Right atrium auricular region (tissue), 2 donors: ENCODE data around the gene FRRS1. TPM values are rescaled to one million over a fixed set of nuclear protein-coding genes. Genes with fewer than 3 reads are reported as not detected.

Experiments used
- DNase-seq: peaks from one replicate; pipeline ENCODE4 v3.0.0-alpha.2; 2019; ENCODE audit warnings: low spot score
- H3K27ac ChIP-seq, 2 donors: fragments of 200-600 bp; sonication (generic); 1 replicate in 1 of 2; 2 replicates in 1 of 2; pipeline ENCODE4 v1.5.1; 2016 to 2019
- H3K27me3 ChIP-seq, 2 donors: fragments of 200-600 bp; sonication (generic); one replicate each; pipeline versions ENCODE4 v1.5.1 to v1.6.0; 2017 to 2019
- H3K36me3 ChIP-seq: fragments of 200-600 bp; sonication (generic); one replicate; pipeline ENCODE4 v1.5.1; 2016
- H3K4me1 ChIP-seq, 2 donors: fragments of 200-600 bp; sonication (generic); one replicate each; pipeline versions ENCODE4 v1.5.1 to v1.6.0; 2017 to 2019
- H3K4me3 ChIP-seq, 2 donors: fragments of 200-600 bp; sonication (generic); 1 replicate in 1 of 2; 2 replicates in 1 of 2; pipeline ENCODE4 v1.5.1; 2017 to 2019; ENCODE audit warnings: mild to moderate bottlenecking in 1 of 2, moderate library complexity in 1 of 2
- H3K9me3 ChIP-seq, 2 donors: fragments of 200-600 bp; sonication (generic); one replicate each; pipeline ENCODE4 v1.5.1; 2019
- CTCF ChIP-seq, 2 donors: fragments of 200-600 bp; sonication (generic); IDR thresholded peaks; one replicate each; pipeline ENCODE4 v1.5.1; 2019; ENCODE audit warnings: antibody characterized with exemption in 2 of 2
- total RNA-seq, 2 donors: library from RNA; depleted of rRNA; stranded (reverse); fragments of >200 nt; gene quantifications; one replicate each; pipeline ENCODE4 v1.1.0, GENCODE V29; 2016

The FRRS1 gene
- total RNA-seq, 2 donors from 2014 or later: 3.4 to 3.5 TPM

- H3K27ac ChIP-seq: peak overlapping the region; percentile 67 to 83
- H3K4me3 ChIP-seq: no peak overlapping the region
- DNase-seq: no peak
- H3K36me3 ChIP-seq: peaks cover 22% of the 10 kb centered on the region
- no peak for TF ChIP-seq CTCF (IDR thresholded peaks at IDR 0.05)
- no peaks in the 10 kb centered on the region for H3K9me3 ChIP-seq
- H3K4me1 ChIP-seq: peaks cover 0 to 74% of the 10 kb centered on the region in 2 donors
- H3K27me3 ChIP-seq: no peaks in the 10 kb centered on the region
Measured at GRCh38 chr1:99674115-99675064, 92.0 kb downstream of the FRRS1 start.

GRCh38 chr1:99673315-99673714, 93.1 kb downstream of the FRRS1 start:
- Histone ChIP-seq H3K36me3 (peaks cover 32% of the 10 kb centered on the region), H3K4me1 (peaks cover 0 to 79% of the 10 kb centered on the region in 2 donors), H3K4me3 (no peak overlapping the region), H3K27me3 (no peaks in the 10 kb centered on the region), H3K27ac (peak overlapping the region; percentile 67 to 83), H3K9me3 (no peaks in the 10 kb centered on the region)
- no peak for DNase-seq
- TF ChIP-seq CTCF (IDR thresholded peaks at IDR 0.05): no peak

GRCh38 chr1:99672530-99673213, 93.8 kb downstream of the FRRS1 start:
- peak overlapping the region; percentile 67 to 83 for H3K27ac ChIP-seq
- DNase-seq: no peak
- H3K27me3 ChIP-seq: no peaks in the 10 kb centered on the region
- peaks cover 38% of the 10 kb centered on the region for H3K36me3 ChIP-seq
- no peak for TF ChIP-seq CTCF (IDR thresholded peaks at IDR 0.05)
- no peaks in the 10 kb centered on the region for H3K9me3 ChIP-seq
- peaks cover 0 to 80% of the 10 kb centered on the region in 2 donors for H3K4me1 ChIP-seq
- H3K4me3 ChIP-seq: no peak overlapping the region

GRCh38 chr1:99672038-99672437, 94.4 kb downstream of the FRRS1 start:
- Histone ChIP-seq H3K36me3 (peaks cover 41% of the 10 kb centered on the region), H3K9me3 (no peaks in the 10 kb centered on the region), H3K27ac (peak overlapping the region; percentile 67 to 83), H3K4me3 (no peak overlapping the region), H3K27me3 (no peaks in the 10 kb centered on the region), H3K4me1 (peaks cover 0 to 76% of the 10 kb centered on the region in 2 donors)
- DNase-seq: no peak
- TF ChIP-seq CTCF (IDR thresholded peaks at IDR 0.05): no peak

GRCh38 chr1:99670583-99670982, 95.9 kb downstream of the FRRS1 start:
- Histone ChIP-seq H3K4me1 (peaks cover 0 to 68% of the 10 kb centered on the region in 2 donors), H3K4me3 (no peak overlapping the region), H3K9me3 (no peaks in the 10 kb centered on the region), H3K27me3 (no peaks in the 10 kb centered on the region), H3K27ac (peak overlapping the region; percentile 67 to 83), H3K36me3 (peaks cover 41% of the 10 kb centered on the region)
- no peak for DNase-seq
- TF ChIP-seq CTCF (IDR thresholded peaks at IDR 0.05): no peak
